Prostate gland (tissue), 2 donors: Measurements from ENCODE around the gene PCDH9.

ENCODE experiments used
- POLR2A ChIP-seq: fragments of 450-650 bp; IDR thresholded peaks from one replicate; pipeline ENCODE4 v1.6.1; 2016; ENCODE audit warnings: antibody characterized with exemption, mild to moderate bottlenecking
- POLR2AphosphoS5 ChIP-seq: sonication (generic); formaldehyde crosslinking; IDR thresholded peaks from one replicate; pipeline ENCODE4 v1.6.1; 2017; ENCODE audit warnings: antibody characterized with exemption
- TF ChIP-seq, protein P1 (sequence below), 4 experiments: fragments of 200-600 bp in 2 of 4; fragments of 450-650 bp in 2 of 4; sonication (generic) in 2 of 4; IDR thresholded peaks; 1 replicate in 3 of 4; 2 replicates in 1 of 4; pipeline ENCODE4 v1.5.1; 2016 to 2019; ENCODE audit warnings: antibody characterized with exemption in 4 of 4, mild to moderate bottlenecking in 2 of 4, moderate library complexity in 2 of 4

DNA sequence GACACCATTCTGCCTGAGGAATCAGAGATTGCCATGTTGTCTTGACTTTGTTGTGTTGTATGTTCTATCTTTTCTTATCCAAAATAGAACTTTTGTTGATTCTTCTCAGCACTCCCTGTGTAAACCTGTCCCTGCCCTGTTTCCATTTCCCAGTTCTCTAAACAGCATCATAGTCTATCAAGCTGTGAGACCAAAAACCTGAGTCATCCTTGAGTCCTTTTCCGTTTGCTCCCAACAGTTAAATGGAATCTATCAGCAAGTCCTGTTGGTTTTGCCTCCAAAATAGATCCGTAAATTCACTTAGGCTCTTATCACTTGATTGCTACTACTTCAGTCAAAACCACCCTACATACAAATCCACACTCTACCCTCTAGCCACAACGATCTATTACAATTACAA lies 667.1 kb downstream of the PCDH9 start:
- TF ChIP-seq, protein P1, sequence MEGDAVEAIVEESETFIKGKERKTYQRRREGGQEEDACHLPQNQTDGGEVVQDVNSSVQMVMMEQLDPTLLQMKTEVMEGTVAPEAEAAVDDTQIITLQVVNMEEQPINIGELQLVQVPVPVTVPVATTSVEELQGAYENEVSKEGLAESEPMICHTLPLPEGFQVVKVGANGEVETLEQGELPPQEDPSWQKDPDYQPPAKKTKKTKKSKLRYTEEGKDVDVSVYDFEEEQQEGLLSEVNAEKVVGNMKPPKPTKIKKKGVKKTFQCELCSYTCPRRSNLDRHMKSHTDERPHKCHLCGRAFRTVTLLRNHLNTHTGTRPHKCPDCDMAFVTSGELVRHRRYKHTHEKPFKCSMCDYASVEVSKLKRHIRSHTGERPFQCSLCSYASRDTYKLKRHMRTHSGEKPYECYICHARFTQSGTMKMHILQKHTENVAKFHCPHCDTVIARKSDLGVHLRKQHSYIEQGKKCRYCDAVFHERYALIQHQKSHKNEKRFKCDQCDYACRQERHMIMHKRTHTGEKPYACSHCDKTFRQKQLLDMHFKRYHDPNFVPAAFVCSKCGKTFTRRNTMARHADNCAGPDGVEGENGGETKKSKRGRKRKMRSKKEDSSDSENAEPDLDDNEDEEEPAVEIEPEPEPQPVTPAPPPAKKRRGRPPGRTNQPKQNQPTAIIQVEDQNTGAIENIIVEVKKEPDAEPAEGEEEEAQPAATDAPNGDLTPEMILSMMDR (IDR thresholded peaks at IDR 0.05): no peak
- no peak for TF ChIP-seq POLR2A
- TF ChIP-seq POLR2AphosphoS5: no peak
